Measurements from ENCODE around the gene MYBPC1.

GRCh38 chr12:101713930-101714329 is 119.2 kb downstream of the MYBPC1 start:
- TF ChIP-seq POLR2AphosphoS5 (IDR thresholded peaks at IDR 0.05; ENCODE audit: low read depth) (no peak), REST (IDR thresholded peaks at IDR 0.05; ENCODE audit: unreplicated experiment) (no peak), CTCF (conservative IDR thresholded peaks at IDR 0.05; ENCODE audit: low read depth in 2 of 2) (no peak), EZH2 (IDR thresholded peaks at IDR 0.05; ENCODE audit: low read depth, unreplicated experiment) (no peak), EZH2phosphoT487 (IDR thresholded peaks at IDR 0.05; ENCODE audit: unreplicated experiment) (no peak), ZNF331 (CRISPR knock-in tag; IDR thresholded peaks at IDR 0.05; ENCODE audit: low read depth) (no peak), CREB1 (CRISPR knock-in tag; IDR thresholded peaks at IDR 0.05; ENCODE audit: low read depth) (no peak), JUNB (IDR thresholded peaks at IDR 0.05; ENCODE audit: unreplicated experiment) (no peak), ZNF114 (CRISPR knock-in tag; IDR thresholded peaks at IDR 0.05) (no peak), STAT1 (IDR thresholded peaks at IDR 0.05; ENCODE audit: unreplicated experiment) (no peak), NANOG (IDR thresholded peaks at IDR 0.05; ENCODE audit: borderline replicate concordance) (no peak)
- TF ChIP-seq, protein P1, sequence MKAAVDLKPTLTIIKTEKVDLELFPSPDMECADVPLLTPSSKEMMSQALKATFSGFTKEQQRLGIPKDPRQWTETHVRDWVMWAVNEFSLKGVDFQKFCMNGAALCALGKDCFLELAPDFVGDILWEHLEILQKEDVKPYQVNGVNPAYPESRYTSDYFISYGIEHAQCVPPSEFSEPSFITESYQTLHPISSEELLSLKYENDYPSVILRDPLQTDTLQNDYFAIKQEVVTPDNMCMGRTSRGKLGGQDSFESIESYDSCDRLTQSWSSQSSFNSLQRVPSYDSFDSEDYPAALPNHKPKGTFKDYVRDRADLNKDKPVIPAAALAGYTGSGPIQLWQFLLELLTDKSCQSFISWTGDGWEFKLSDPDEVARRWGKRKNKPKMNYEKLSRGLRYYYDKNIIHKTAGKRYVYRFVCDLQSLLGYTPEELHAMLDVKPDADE (IDR thresholded peaks at IDR 0.05), result no peak
- TF ChIP-seq, protein P2, sequence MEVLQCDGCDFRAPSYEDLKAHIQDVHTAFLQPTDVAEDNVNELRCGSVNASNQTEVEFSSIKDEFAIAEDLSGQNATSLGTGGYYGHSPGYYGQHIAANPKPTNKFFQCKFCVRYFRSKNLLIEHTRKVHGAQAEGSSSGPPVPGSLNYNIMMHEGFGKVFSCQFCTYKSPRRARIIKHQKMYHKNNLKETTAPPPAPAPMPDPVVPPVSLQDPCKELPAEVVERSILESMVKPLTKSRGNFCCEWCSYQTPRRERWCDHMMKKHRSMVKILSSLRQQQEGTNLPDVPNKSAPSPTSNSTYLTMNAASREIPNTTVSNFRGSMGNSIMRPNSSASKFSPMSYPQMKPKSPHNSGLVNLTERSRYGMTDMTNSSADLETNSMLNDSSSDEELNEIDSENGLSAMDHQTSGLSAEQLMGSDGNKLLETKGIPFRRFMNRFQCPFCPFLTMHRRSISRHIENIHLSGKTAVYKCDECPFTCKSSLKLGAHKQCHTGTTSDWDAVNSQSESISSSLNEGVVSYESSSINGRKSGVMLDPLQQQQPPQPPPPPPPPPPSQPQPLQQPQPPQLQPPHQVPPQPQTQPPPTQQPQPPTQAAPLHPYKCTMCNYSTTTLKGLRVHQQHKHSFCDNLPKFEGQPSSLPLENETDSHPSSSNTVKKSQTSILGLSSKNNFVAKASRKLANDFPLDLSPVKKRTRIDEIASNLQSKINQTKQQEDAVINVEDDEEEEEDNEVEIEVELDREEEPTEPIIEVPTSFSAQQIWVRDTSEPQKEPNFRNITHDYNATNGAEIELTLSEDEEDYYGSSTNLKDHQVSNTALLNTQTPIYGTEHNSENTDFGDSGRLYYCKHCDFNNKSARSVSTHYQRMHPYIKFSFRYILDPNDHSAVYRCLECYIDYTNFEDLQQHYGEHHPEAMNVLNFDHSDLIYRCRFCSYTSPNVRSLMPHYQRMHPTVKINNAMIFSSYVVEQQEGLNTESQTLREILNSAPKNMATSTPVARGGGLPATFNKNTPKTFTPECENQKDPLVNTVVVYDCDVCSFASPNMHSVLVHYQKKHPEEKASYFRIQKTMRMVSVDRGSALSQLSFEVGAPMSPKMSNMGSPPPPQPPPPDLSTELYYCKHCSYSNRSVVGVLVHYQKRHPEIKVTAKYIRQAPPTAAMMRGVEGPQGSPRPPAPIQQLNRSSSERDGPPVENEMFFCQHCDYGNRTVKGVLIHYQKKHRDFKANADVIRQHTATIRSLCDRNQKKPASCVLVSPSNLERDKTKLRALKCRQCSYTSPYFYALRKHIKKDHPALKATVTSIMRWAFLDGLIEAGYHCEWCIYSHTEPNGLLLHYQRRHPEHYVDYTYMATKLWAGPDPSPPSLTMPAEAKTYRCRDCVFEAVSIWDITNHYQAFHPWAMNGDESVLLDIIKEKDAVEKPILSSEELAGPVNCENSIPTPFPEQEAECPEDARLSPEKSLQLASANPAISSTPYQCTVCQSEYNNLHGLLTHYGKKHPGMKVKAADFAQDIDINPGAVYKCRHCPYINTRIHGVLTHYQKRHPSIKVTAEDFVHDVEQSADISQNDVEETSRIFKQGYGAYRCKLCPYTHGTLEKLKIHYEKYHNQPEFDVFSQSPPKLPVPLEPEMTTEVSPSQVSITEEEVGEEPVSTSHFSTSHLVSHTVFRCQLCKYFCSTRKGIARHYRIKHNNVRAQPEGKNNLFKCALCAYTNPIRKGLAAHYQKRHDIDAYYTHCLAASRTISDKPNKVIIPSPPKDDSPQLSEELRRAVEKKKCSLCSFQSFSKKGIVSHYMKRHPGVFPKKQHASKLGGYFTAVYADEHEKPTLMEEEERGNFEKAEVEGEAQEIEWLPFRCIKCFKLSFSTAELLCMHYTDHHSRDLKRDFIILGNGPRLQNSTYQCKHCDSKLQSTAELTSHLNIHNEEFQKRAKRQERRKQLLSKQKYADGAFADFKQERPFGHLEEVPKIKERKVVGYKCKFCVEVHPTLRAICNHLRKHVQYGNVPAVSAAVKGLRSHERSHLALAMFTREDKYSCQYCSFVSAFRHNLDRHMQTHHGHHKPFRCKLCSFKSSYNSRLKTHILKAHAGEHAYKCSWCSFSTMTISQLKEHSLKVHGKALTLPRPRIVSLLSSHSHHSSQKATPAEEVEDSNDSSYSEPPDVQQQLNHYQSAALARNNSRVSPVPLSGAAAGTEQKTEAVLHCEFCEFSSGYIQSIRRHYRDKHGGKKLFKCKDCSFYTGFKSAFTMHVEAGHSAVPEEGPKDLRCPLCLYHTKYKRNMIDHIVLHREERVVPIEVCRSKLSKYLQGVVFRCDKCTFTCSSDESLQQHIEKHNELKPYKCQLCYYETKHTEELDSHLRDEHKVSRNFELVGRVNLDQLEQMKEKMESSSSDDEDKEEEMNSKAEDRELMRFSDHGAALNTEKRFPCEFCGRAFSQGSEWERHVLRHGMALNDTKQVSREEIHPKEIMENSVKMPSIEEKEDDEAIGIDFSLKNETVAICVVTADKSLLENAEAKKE (CRISPR knock-in tag; IDR thresholded peaks at IDR 0.05), result no peak

All from GM23338 (cell line).